IMR-90 (cell line): ENCODE measurements around the gene C1QTNF3. TPM values are rescaled to one million over a fixed set of nuclear protein-coding genes. Genes with fewer than 3 reads are reported as not detected.

Experiments used
- ATAC-seq: fragments of 200-7000 bp; cut with Tn5 transposase; 2 replicates; pipeline ENCODE4 v1.9.1; 2020; ENCODE audit warnings: low read depth, mild to moderate bottlenecking, moderate library complexity
- BruUV-seq: library from RNA; stranded (reverse); fragments of 400-500 nt; replicated peaks from 2 replicates; lab custom pipeline; 2021; lab: Mats Ljungman, UMichigan
- CTCF ChIA-PET: fragments of 300-600 bp; formaldehyde crosslinking; extraction: SDS; loops from one replicate; lab custom pipeline; 2021; ENCODE audit warnings: antibody characterized with exemption; lab: Yijun Ruan, JAX
- POLR2A ChIA-PET: fragments of 300-600 bp; sonication (Branson Sonifier 250); formaldehyde crosslinking; loops from one replicate; lab custom pipeline; 2022; ENCODE audit warnings: antibody characterized with exemption; ENCODE audit not compliant: unreplicated experiment; lab: Charles Lee
- DNase-seq: peaks from one replicate; pipeline ENCODE4 v3.0.0; 2013
- H2AFZ ChIP-seq: replicated peaks from 2 replicates; pipeline ENCODE3; 2013; ENCODE audit warnings: low read length, mild to moderate bottlenecking; ENCODE audit not compliant: poor library complexity
- H2AK5ac ChIP-seq: 2 replicates; pipeline ENCODE4 v1.6.1; 2013; ENCODE audit warnings: low read depth, low read length, inconsistent platforms
- H2AK9ac ChIP-seq: replicated peaks from 2 replicates; pipeline ENCODE3; 2013; ENCODE audit warnings: mild to moderate bottlenecking, low read depth, low read length, moderate library complexity; ENCODE audit not compliant: poor library complexity
- H2BK120ac ChIP-seq: 2 replicates; pipeline ENCODE4 v1.6.1; 2013; ENCODE audit warnings: low read depth, low read length, inconsistent platforms
- H2BK15ac ChIP-seq: 3 replicates; pipeline ENCODE4 v1.6.1; 2013; ENCODE audit warnings: low read depth, low read length, inconsistent platforms
- H2BK20ac ChIP-seq: 2 replicates; pipeline ENCODE4 v1.6.1; 2013; ENCODE audit warnings: low read depth, mild to moderate bottlenecking, inconsistent platforms, low read length, moderate library complexity
- H2BK5ac ChIP-seq: 2 replicates; pipeline ENCODE4 v1.6.1; 2013; ENCODE audit warnings: mild to moderate bottlenecking, low read depth, low read length, inconsistent platforms; ENCODE audit not compliant: poor library complexity, severe bottlenecking
- H3K14ac ChIP-seq: replicated peaks from 2 replicates; pipeline ENCODE4 v1.6.1; 2013; ENCODE audit warnings: low read depth, low read length, inconsistent platforms
- H3K18ac ChIP-seq: 2 replicates; pipeline ENCODE4 v1.6.1; 2013; ENCODE audit warnings: low read depth, low read length, control low read depth
- H3K23ac ChIP-seq: 2 replicates; pipeline ENCODE4 v1.6.1; 2013; ENCODE audit warnings: low read depth, low read length, inconsistent platforms
- H3K27ac ChIP-seq: 2 replicates; pipeline ENCODE4 v1.5.1; 2013; ENCODE audit warnings: mild to moderate bottlenecking, control low read depth, low read length; ENCODE audit not compliant: insufficient read depth
- H3K27me3 ChIP-seq: 2 replicates; pipeline ENCODE4 v1.6.1; 2013; ENCODE audit warnings: low read length; ENCODE audit not compliant: control insufficient read depth, insufficient read depth
- H3K36me3 ChIP-seq: 2 replicates; pipeline ENCODE4 v1.6.1; 2013; ENCODE audit warnings: low read length, mixed read lengths; ENCODE audit not compliant: control insufficient read depth, insufficient read depth
- H3K4ac ChIP-seq: 2 replicates; pipeline ENCODE4 v1.6.1; 2013; ENCODE audit warnings: low read depth, low read length, inconsistent platforms
- H3K4me1 ChIP-seq: 2 replicates; pipeline ENCODE4 v1.6.1; 2013; ENCODE audit warnings: low read length, mixed read lengths; ENCODE audit not compliant: control insufficient read depth, insufficient read depth
- H3K4me2 ChIP-seq: 2 replicates; pipeline ENCODE4 v1.6.1; 2013; ENCODE audit warnings: low read depth, mild to moderate bottlenecking, control low read depth, low read length, moderate library complexity
- H3K4me3 ChIP-seq: 2 replicates; pipeline ENCODE4 v1.5.1; 2013; ENCODE audit warnings: low read depth, mild to moderate bottlenecking, control low read depth, low read length, moderate library complexity; ENCODE audit not compliant: insufficient read depth
- H3K56ac ChIP-seq: 2 replicates; pipeline ENCODE4 v1.6.1; 2013; ENCODE audit warnings: low read length, inconsistent platforms; ENCODE audit not compliant: insufficient read depth; ENCODE audit errors: extremely low read depth
- H3K79me1 ChIP-seq, 2 experiments: 2 replicates each; pipeline ENCODE4 v1.6.1; 2013; ENCODE audit warnings: low read length in 2 of 2, inconsistent platforms in 1 of 2, low read depth in 1 of 2
- H3K9ac ChIP-seq: 2 replicates; pipeline ENCODE4 v1.6.1; 2013; ENCODE audit warnings: low read depth, low read length, control low read depth
- H3K9me1 ChIP-seq: 2 replicates; pipeline ENCODE4 v1.6.1; 2013; ENCODE audit warnings: low read length, inconsistent platforms; ENCODE audit not compliant: insufficient read depth
- H3K9me3 ChIP-seq: 2 replicates; pipeline ENCODE4 v1.6.1; 2013; ENCODE audit warnings: low read length; ENCODE audit not compliant: control insufficient read depth, insufficient read depth
- H4K20me1 ChIP-seq: 2 replicates; pipeline ENCODE4 v1.6.1; 2013; ENCODE audit warnings: low read length, inconsistent platforms; ENCODE audit not compliant: insufficient read depth
- H4K5ac ChIP-seq: 2 replicates; pipeline ENCODE4 v1.6.1; 2013; ENCODE audit warnings: mild to moderate bottlenecking, low read depth, low read length, control low read depth
- H4K8ac ChIP-seq, 2 experiments: 2 replicates each; pipeline ENCODE4 v1.6.1; 2013; ENCODE audit warnings: low read depth in 2 of 2, low read length in 2 of 2, control low read depth in 1 of 2, inconsistent platforms in 1 of 2
- H4K91ac ChIP-seq: 2 replicates; pipeline ENCODE4 v1.6.1; 2013; ENCODE audit warnings: low read depth, low read length, inconsistent platforms; ENCODE audit not compliant: insufficient read depth
- CEBPB ChIP-seq: IDR thresholded peaks from 2 replicates; pipeline ENCODE4 v1.6.1; 2012; ENCODE audit warnings: low read depth, low read length, improper control_type of control experiment
- MAZ ChIP-seq: IDR thresholded peaks from 2 replicates; pipeline ENCODE4 v1.6.1; 2012; ENCODE audit warnings: low read depth, mild to moderate bottlenecking, low read length, improper control_type of control experiment, moderate library complexity, borderline replicate concordance
- POLR2A ChIP-seq: IDR thresholded peaks from 2 replicates; pipeline ENCODE4 v1.6.1; 2012; ENCODE audit warnings: mild to moderate bottlenecking, low read depth, low read length
- RCOR1 ChIP-seq: IDR thresholded peaks from 2 replicates; pipeline ENCODE4 v1.6.1; 2012; ENCODE audit warnings: mild to moderate bottlenecking, low read length, improper control_type of control experiment; ENCODE audit not compliant: insufficient replicate concordance
- RFX5 ChIP-seq: IDR thresholded peaks from 2 replicates; pipeline ENCODE4 v1.8.0; 2012; ENCODE audit warnings: low read depth, mild to moderate bottlenecking, low read length, moderate library complexity
- SMC3 ChIP-seq: fragments of 150-350 bp; IDR thresholded peaks from 2 replicates; pipeline ENCODE4 v1.6.1; 2016; ENCODE audit warnings: low read depth, mild to moderate bottlenecking, antibody characterized with exemption, low read length, moderate library complexity
- USF2 ChIP-seq: fragments of 150-350 bp; IDR thresholded peaks from 2 replicates; pipeline ENCODE4 v1.6.1; 2017; ENCODE audit warnings: mild to moderate bottlenecking, antibody characterized with exemption, low read length, low read depth
- WGBS, 2 experiments: methylation state at CpG; one replicate each; pipeline versions ENCODE4 v1.1.5 to v1.1.7; 2013; ENCODE audit warnings: missing lambda C conversion rate in 2 of 2; ENCODE audit not compliant: insufficient read length in 1 of 2; ENCODE audit errors: extremely low coverage in 2 of 2; 5-methylcytosine and 5-hydroxymethylcytosine counted together
- dilution Hi-C: fragments of 300-500 bp; cut with HindIII; formaldehyde crosslinking; loops from one replicate; pipeline ENCODE4 v1.14.3; 2018; ENCODE audit warnings: low sequenced_read_pairs; ENCODE audit not compliant: unreplicated experiment
- in situ Hi-C: fragments of 300-500 bp; cut with MboI; formaldehyde crosslinking; loops from 3 replicates; pipeline ENCODE4 v1.14.3; 2019; ENCODE audit warnings: low sequenced_read_pairs, inconsistent platforms, mixed read lengths
- intact Hi-C: fragments of 100-400 bp; cut with micrococcal nuclease; formaldehyde crosslinking; loops from 2 replicates; pipeline ENCODE4 v1.10.0; 2022
- polyA plus RNA-seq, 3 experiments: library from polyadenylated mRNA; depleted of rRNA; stranded (reverse); fragments of >200 nt; gene quantifications; 2 replicates each; pipeline ENCODE4 v1.2.3, GENCODE V29; 2012; ENCODE audit warnings: low replicate concordance in 1 of 3
- total RNA-seq: library from RNA; depleted of rRNA; stranded (reverse); fragments of >200 nt; gene quantifications from 2 replicates; pipeline ENCODE4 v1.2.3, GENCODE V29; 2012

The C1QTNF3 gene
- total and polyA plus RNA-seq, 2 of the 4 experiments (the other 2 are of a cell fraction) = 1.0 to 1.4 TPM

DNA sequence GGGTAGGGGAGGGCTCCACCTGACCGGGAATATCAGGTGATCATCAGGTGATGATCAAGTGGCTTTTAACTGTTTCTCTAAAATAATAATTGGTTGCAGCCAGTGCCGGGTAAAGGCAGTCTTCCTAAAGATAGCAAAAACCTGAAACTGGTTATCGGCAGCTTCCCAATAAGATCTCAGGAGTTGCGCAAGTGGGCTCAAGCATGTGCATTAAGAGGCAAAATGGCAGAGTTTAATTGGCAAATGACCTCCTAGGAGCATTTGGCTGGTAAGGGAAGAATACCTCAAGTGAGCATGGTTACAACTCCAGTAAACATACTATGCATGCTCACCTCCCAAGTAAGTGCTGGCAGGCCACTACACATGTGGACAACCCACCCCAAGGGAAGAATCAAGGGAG, 4.2 kb downstream of the C1QTNF3 start:
- Histone ChIP-seq H3K9me3 (no peaks in the 10 kb centered on the region), H3K27me3 (no peaks in the 10 kb centered on the region), H4K20me1 (no peaks in the 10 kb centered on the region), H3K23ac (no peak overlapping the region), H3K18ac (no peak overlapping the region), H3K36me3 (no peaks in the 10 kb centered on the region), H2BK20ac (no peak overlapping the region), H3K4me3 (no peak overlapping the region), H2BK120ac (no peak overlapping the region), H3K4me2 (no peak overlapping the region), H3K79me1 (no peaks in the 10 kb centered on the region), H3K56ac (no peak overlapping the region), H2BK5ac (no peak overlapping the region), H4K91ac (no peak overlapping the region), H3K27ac (no peak overlapping the region), H4K5ac (no peak overlapping the region), H3K14ac (no peak overlapping the region), H2AK9ac (no peak overlapping the region), H3K4ac (no peak overlapping the region), H3K4me1 (no peaks in the 10 kb centered on the region), H2BK15ac (no peak overlapping the region), H2AFZ (no peak overlapping the region), H2AK5ac (no peak overlapping the region), H3K9me1 (no peaks in the 10 kb centered on the region; the same call in none of the 2 replicates), H4K8ac (no peak overlapping the region), H3K9ac (no peak overlapping the region)
- TF ChIP-seq USF2 = no peak
- no peak for TF ChIP-seq SMC3
- TF ChIP-seq RCOR1 = no peak
- TF ChIP-seq POLR2A = no peak
- peak; percentile 63 for TF ChIP-seq CEBPB
- no peak for TF ChIP-seq MAZ
- no peak for TF ChIP-seq RFX5
- CTCF ChIA-PET = no interaction called here
- no peak for ATAC-seq
- in situ Hi-C loops = no loop called here
- no peak for DNase-seq
- intact Hi-C loops = no loop called here
- POLR2A ChIA-PET = no interaction called here
- WGBS, 2 experiments = 100% methylated on average over 3 of the region's 4 CpGs; no CpG with 5 or more reads in 1 of the 2 experiments
- no TSS peak for BruUV-seq
- dilution Hi-C loops = no loop called here
